HCT116 (cell line): ENCODE results near the gene STAT2.

Source experiments
- ATF3 ChIP-seq: IDR thresholded peaks from 2 replicates; pipeline ENCODE4 v1.6.1; 2012
- CEBPB ChIP-seq: IDR thresholded peaks from 2 replicates; pipeline ENCODE4 v1.6.1; 2012; ENCODE audit warnings: low read depth
- CTCF ChIP-seq, 3 experiments: fragments of 200-600 bp in 1 of 3; sonication (generic) in 1 of 3; IDR thresholded peaks in 2 of 3; conservative IDR thresholded peaks in 1 of 3; 2 replicates each; pipeline ENCODE4 v1.5.1; 2012 to 2017; ENCODE audit warnings: low read depth in 2 of 3, low read length in 2 of 3, antibody characterized with exemption in 1 of 3, borderline replicate concordance in 1 of 3, control low read depth in 1 of 3, mild to moderate bottlenecking in 1 of 3, mixed read lengths in 1 of 3, mixed run types in 1 of 3, moderate library complexity in 1 of 3; ENCODE audit not compliant: insufficient read depth in 1 of 3
- MAX ChIP-seq: IDR thresholded peaks from 2 replicates; pipeline ENCODE4 v1.6.1; 2012
- POLR2A ChIP-seq: IDR thresholded peaks from 2 replicates; pipeline ENCODE4 v1.7.0; 2011; ENCODE audit warnings: borderline replicate concordance; ENCODE audit not compliant: insufficient read depth, insufficient read length; ENCODE audit errors: extremely low read depth
- POLR2AphosphoS5 ChIP-seq: IDR thresholded peaks from 2 replicates; pipeline ENCODE4 v1.6.1; 2011; ENCODE audit warnings: mild to moderate bottlenecking, low read depth, low read length, moderate library complexity
- YY1 ChIP-seq: IDR thresholded peaks from 2 replicates; pipeline ENCODE4 v1.6.1; 2011; ENCODE audit warnings: low read length, low read depth, moderate library complexity, mild to moderate bottlenecking; ENCODE audit not compliant: insufficient replicate concordance; ENCODE audit errors: extremely low read depth
- ZFX ChIP-seq: fragments of 450-650 bp; IDR thresholded peaks from 2 replicates; pipeline ENCODE4 v1.6.1; 2017
- ZNF274 ChIP-seq: fragments of 200-500 bp; sonication (Bioruptor generic); IDR thresholded peaks from 2 replicates; pipeline ENCODE4 v1.6.1; 2014; ENCODE audit warnings: mild to moderate bottlenecking, low read depth, low read length, inconsistent platforms

GRCh38 chr12:56300644-56301464 lies 59.1 kb downstream of the STAT2 start:
- no peak for TF ChIP-seq CTCF (IDR thresholded peaks at IDR 0.05 in 2 of 3, conservative IDR thresholded peaks at IDR 0.05 in 1 of 3; ENCODE audit: borderline replicate concordance in 1 of 3, insufficient read depth in 1 of 3, low read depth in 2 of 3, low read length in 2 of 3)
- TF ChIP-seq POLR2AphosphoS5: no peak
- no peak for TF ChIP-seq MAX
- TF ChIP-seq ATF3: no peak
- TF ChIP-seq ZNF274: no peak
- no peak for TF ChIP-seq POLR2A
- no peak for TF ChIP-seq YY1
- TF ChIP-seq ZFX: no peak
- TF ChIP-seq CEBPB: no peak
